Heart right ventricle (tissue), 16 donors: Measurements from ENCODE around the gene AGPAT2. TPM values are rescaled to one million over a fixed set of nuclear protein-coding genes. Genes with fewer than 3 reads are reported as not detected.

Experiments used
- ATAC-seq, 8 donors: fragments of 200-7000 bp; cut with Tn5 transposase; one replicate each; pipeline ENCODE4 v1.9.1; 2020; ENCODE audit warnings: mild to moderate bottlenecking in 8 of 8, moderate library complexity in 8 of 8, moderate number of reproducible peaks in 1 of 8
- DNase-seq, 2 donors: peaks; one replicate each; pipeline ENCODE4 v3.0.0-alpha.2; 2020
- H3K27ac ChIP-seq, 10 donors: fragments of 200-600 bp; sonication (generic) in 2 of 10; one replicate each; pipeline versions ENCODE4 v1.5.0 to v1.8.0; 2020 to 2022; ENCODE audit warnings: mild to moderate bottlenecking in 3 of 10
- H3K27me3 ChIP-seq, 7 donors: fragments of 200-600 bp; one replicate each; pipeline ENCODE4 v1.8.0; 2021 to 2022; ENCODE audit warnings: mild to moderate bottlenecking in 2 of 7
- H3K36me3 ChIP-seq, 9 donors: fragments of 200-600 bp; sonication (generic) in 1 of 9; one replicate each; pipeline versions ENCODE4 v1.5.0 to v1.8.0; 2020 to 2022; ENCODE audit warnings: mild to moderate bottlenecking in 2 of 9
- H3K4me1 ChIP-seq, 9 donors: fragments of 200-600 bp; sonication (generic) in 1 of 9; one replicate each; pipeline versions ENCODE4 v1.5.0 to v1.8.0; 2020 to 2022; ENCODE audit warnings: mild to moderate bottlenecking in 4 of 9
- H3K4me3 ChIP-seq, 10 donors: fragments of 200-600 bp; sonication (generic) in 2 of 10; one replicate each; pipeline versions ENCODE4 v1.5.0 to v1.8.0; 2020 to 2022; ENCODE audit warnings: mild to moderate bottlenecking in 7 of 10, moderate library complexity in 2 of 10
- H3K9me3 ChIP-seq, 11 donors: fragments of 200-600 bp in 10 of 11; sonication (generic) in 2 of 11; one replicate each; pipeline versions ENCODE4 v1.5.0 to v1.8.0; 2013 to 2022; ENCODE audit warnings: mild to moderate bottlenecking in 2 of 11, control low read depth in 1 of 11, moderate library complexity in 1 of 11
- CTCF ChIP-seq, 9 donors: fragments of 200-600 bp; sonication (generic) in 2 of 9; IDR thresholded peaks; one replicate each; pipeline versions ENCODE4 v1.5.0 to v1.8.0; 2021 to 2022; ENCODE audit warnings: antibody characterized with exemption in 9 of 9, mild to moderate bottlenecking in 5 of 9, moderate library complexity in 1 of 9
- WGBS, 2 donors: extraction: QIAGEN DNeasy Blood & Tissue Kit; methylation state at CpG; one replicate each; pipeline ENCODE4 v1.1.7; 2013; ENCODE audit warnings: inconsistent platforms in 1 of 2; 5-methylcytosine and 5-hydroxymethylcytosine counted together
- intact Hi-C, 10 donors: fragments of 100-400 bp; cut with DNase I; formaldehyde crosslinking; loops; one replicate each; pipeline versions ENCODE4 v1.11.1 to v1.14.2; 2022
- polyA plus RNA-seq, 2 donors: library from polyadenylated mRNA; stranded (reverse); fragments of 200-250 nt; gene quantifications; one replicate each; pipeline ENCODE4 v1.2.3, GENCODE V29; 2013
- total RNA-seq, 10 donors: library from RNA; stranded (reverse); fragmentation: NEBNext Ultra II Directional in 3 of 10; extraction: Animal tissue kit (Norgen Biotek cat#: 25700) in 3 of 10; gene quantifications; one replicate each; pipeline versions ENCODE4 v1.2.1 to v1.2.4, GENCODE V29; 2021 to 2023
- donor health status: Arrhythmogenic right ventricular cardiomyopathy.
- donor health status: ischemic (EF 13 %, LVEDD 7.1; RV severe dilation, severe dysfunction).
- donor health status: healthy with polysubstance abuse.
- donor health status: DM: no; HTN: yes; CAD: no.
- donor health status: DM: no; HTN: no; CAD: no.
- donor health status: ischemic (EF 25% LVEDD 6.9; RV normal size, moderate dysfunction).
- donor health status: ischemic (EF 25% LVEDD 5.7; RV mildly dilated, moderate dysfunction).
- donor health status: healthy.
- donor health status: DM: yes; HTN: yes; CAD: no.
- donor health status: Ischemic cardiomyopathy.
- donor health status: ischemic (EF 35%, LVEDD 5.7; RV mildly dilated, moderate dysfunction).
- donor health status: nonischemic (EF 11% LVEDD 7.7; RV severe dilation, severe dysfunction).
- donor health status: DM: yes; HTN: yes; CAD: no.
- donor health status: PGD.
- donor health status: ischemic (EF 29% LVEDD 5.4; RV normal size, mild dysfunction).
- donor health status: nonischemic (EF 23%, LVEDD 6.1; RV moderate dilation, normal function).

AGPAT2 gene
- total and polyA plus RNA-seq, 12 donors = 48.1 to 195 (median 61.5) TPM

DNA sequence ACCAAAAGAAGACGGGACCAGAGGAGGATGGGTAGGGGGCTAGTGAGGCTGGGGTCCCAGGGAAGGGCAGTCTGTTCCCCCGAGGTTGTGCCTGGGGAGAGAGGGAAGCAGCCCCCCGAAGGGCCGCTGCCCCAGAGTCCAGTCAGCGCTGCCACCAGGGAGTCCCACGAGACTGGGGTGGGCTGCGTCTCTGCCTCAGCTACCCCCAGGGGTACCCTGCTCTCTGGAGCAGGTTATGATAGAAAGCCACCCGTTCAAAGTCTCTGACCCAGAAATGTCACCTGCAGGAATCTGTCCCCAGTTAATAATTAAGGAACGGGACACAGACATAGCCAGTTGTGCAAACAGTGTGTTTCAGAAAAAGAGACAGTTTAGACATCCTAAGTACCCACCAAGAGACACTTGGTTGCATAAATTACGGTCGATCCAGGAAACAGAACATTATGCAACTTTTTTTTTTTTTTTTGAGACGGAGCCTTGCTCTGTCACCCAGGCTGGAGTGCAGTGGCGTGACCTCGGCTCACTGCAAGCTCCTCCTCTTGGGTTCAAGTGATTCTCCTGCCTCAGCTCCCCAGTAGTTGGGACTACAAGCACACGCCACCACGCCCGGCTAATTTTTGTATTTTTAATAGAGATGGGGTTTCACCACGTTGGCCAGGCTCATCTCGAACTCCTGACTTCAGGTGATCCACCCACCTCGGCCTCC lies 10.7 kb upstream of the AGPAT2 start:
- Histone ChIP-seq H3K27me3 (peaks cover 0 to 25% (median 6%) of the 10 kb centered on the region in 7 donors), H3K4me1 (peaks cover 4 to 49% (median 17%) of the 10 kb centered on the region in 9 donors), H3K4me3 (no peak overlapping the region), H3K36me3 (no peaks in the 10 kb centered on the region), H3K27ac (no peak overlapping the region), H3K9me3 (no peaks in the 10 kb centered on the region)
- ATAC-seq (no peak), DNase-seq (no peak)
- WGBS, 2 donors = 73 to 81% methylated on average over 20 of the region's 20 CpGs
- intact Hi-C loops = loop anchor here in 1 of 10 donors (10.0 kb wide), 1 partner anchor 53 kb away; no protein-coding TSS in a partner anchor
- TF ChIP-seq CTCF (IDR thresholded peaks at IDR 0.05) = no peak

DNA sequence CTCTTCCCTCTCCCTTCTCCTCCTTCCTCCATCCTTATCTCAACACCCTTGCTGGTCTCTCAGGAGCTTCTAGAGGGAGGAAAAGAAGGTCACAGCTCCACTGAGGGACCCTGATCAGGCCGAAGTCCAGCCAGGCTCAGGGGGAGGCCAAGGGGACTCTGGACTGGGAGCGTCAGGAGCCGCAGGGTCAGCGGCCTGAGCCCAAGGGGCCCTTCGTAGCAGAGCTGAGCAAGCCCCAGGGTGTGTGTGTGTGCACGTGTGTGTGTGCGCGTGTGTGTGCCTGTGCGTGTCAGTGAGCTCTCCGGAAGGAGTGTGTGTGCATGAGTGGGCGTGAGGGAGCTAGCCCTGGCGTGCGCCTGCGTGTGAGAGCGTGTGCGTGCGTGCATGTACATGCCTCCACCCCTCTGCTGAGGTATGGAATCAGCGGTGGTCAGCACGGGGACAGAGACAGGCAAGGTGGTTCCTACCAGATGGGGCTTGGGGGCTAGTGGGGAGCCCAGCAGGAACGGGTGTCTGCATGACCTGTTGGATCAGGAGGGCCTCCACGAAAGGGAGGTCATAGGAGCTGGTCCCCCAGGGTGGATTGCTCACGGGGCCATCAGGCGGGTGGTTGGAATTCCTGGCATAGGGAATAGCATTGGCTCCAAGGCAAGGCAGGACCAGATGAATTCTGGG lies 10.0 kb upstream of the AGPAT2 start:
- 59 to 68% methylated on average over 23 of the region's 23 CpGs for WGBS, 2 donors
- peaks cover 0 to 25% (median 6%) of the 10 kb centered on the region in 7 donors for H3K27me3 ChIP-seq
- DNase-seq = peak in 1 of 2 donors; percentile 21
- TF ChIP-seq CTCF (IDR thresholded peaks at IDR 0.05) = no peak
- ATAC-seq = no peak
- no peaks in the 10 kb centered on the region for H3K36me3 ChIP-seq
- intact Hi-C loops = loop anchor here in 1 of 10 donors (10.0 kb wide), 1 partner anchor 52 kb away; no protein-coding TSS in a partner anchor
- H3K9me3 ChIP-seq = no peaks in the 10 kb centered on the region
- H3K4me1 ChIP-seq = peaks cover 4 to 49% (median 17%) of the 10 kb centered on the region in 9 donors
- H3K4me3 ChIP-seq = no peak overlapping the region
- H3K27ac ChIP-seq = no peak overlapping the region

DNA sequence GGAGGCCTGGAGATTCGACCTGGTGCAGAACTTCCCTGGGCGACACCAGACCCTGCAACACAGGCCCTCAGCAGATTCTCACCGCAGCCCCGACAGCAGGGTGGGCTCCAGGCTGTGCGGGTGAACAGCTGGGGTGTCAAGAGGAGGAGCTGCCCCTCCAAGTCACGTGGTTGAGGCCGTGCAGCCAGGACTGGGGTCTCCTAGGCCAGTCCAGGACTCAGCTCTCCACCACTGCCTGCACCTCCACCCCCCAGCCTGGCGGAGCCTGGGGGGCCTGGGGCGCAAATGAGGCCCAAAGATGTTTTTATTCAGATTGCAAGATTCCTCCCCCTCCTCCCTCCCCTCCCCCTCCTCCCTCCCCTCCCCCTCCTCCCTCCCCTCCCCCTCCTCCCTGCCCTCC lies 9.2 kb upstream of the AGPAT2 start:
- peaks cover 0 to 19% (median 4%) of the 10 kb centered on the region in 7 donors for H3K27me3 ChIP-seq
- H3K27ac ChIP-seq = no peak overlapping the region
- no peaks in the 10 kb centered on the region for H3K36me3 ChIP-seq
- peaks cover 4 to 52% (median 21%) of the 10 kb centered on the region in 9 donors for H3K4me1 ChIP-seq
- no peak for TF ChIP-seq CTCF (IDR thresholded peaks at IDR 0.05)
- no peak overlapping the region for H3K4me3 ChIP-seq
- H3K9me3 ChIP-seq = no peaks in the 10 kb centered on the region
- intact Hi-C loops = loop anchor here in 1 of 10 donors (10.0 kb wide), 1 partner anchor 52 kb away; no protein-coding TSS in a partner anchor
- DNase-seq (no peak), ATAC-seq (no peak)
- WGBS, 2 donors = 75 to 86% methylated on average over 9 of the region's 9 CpGs

GRCh38 chr9:136695955-136696354 lies 8.7 kb upstream of the AGPAT2 start:
- no peak for TF ChIP-seq CTCF (IDR thresholded peaks at IDR 0.05)
- no peak overlapping the region for H3K27ac ChIP-seq
- DNase-seq (no peak), ATAC-seq (no peak)
- no peaks in the 10 kb centered on the region for H3K9me3 ChIP-seq
- no peak overlapping the region for H3K4me3 ChIP-seq
- whole genome bisulfite sequencing, 2 donors = 88 to 89% methylated on average over 23 of the region's 23 CpGs
- H3K27me3 ChIP-seq = peaks cover 0 to 13% (median 3%) of the 10 kb centered on the region in 7 donors
- intact Hi-C loops = loop anchor here in 1 of 10 donors (10.0 kb wide), 1 partner anchor 51 kb away; no protein-coding TSS in a partner anchor
- H3K4me1 ChIP-seq = peaks cover 4 to 52% (median 26%) of the 10 kb centered on the region in 9 donors
- H3K36me3 ChIP-seq = no peaks in the 10 kb centered on the region
